Activated T-cell treated with anti-CD3 and anti-CD28 coated beads, Interleukin-2, amount 50 U/mL, for 48 hours (primary cell): ENCODE data around the gene ACP4.
"Not testable (repeated sequence)": the region's sequence is repeated elsewhere in the genome, so short reads cannot be mapped to it uniquely, and the experiment has no call there.

Source experiments
- DNase-seq, 2 experiments: peaks; one replicate each; pipeline ENCODE4 v3.0.0-alpha.2; 2020

The ACP4 gene

GRCh38 chr19:50797781-50798658 is 7.8 kb downstream of the ACP4 start:
- peak in 1 of 2 experiments; percentile 41 for DNase-seq

DNA sequence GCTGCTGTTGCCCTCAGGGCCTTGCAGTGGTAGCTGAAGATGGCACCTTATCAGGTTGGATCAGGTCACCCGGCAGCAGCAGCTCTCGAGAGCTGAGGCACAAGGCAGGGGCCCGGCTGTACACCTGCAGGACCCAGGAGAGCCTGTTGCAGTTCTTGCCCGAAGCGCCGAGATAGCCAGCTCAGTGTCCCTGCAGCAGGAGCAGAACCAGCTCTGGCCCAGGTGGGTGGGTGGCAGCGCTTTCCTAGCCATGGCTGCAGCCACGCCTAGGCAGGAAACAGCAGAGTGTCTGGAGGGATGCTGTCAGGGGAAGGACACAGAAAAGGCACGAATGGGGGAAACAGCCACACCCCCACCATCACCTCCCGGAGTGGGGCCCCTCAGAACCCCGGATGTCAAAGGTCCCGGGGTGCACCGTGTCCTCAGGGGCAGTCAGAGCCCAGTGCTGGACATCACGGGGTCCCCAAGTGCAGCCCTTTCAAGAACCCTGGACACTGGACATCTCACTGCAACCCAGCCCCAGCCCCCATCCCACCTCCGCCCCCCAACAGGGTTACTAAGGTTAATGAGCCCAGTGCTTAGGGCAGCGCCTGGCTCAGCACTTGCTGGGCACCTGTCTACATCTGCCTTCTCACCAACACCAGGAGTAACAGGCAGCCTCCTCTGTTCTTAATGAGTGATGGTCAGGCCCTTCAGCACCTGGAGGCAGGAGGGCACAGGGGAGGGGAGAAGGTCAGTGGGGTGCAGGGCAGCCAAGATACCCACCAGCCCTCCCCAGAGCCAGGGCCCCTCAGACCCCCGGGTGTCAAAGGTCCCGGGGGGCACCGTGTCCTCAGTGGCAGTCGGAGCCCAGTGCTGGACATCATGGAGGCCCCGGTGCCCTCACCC is 8.7 kb downstream of the ACP4 start:
- DNase-seq: no peak

GRCh38 chr19:50799547-50799851 is 9.3 kb downstream of the ACP4 start:
- no peak for DNase-seq

GRCh38 chr19:50801107-50801506 is 10.9 kb downstream of the ACP4 start:
- no peak for DNase-seq

DNA sequence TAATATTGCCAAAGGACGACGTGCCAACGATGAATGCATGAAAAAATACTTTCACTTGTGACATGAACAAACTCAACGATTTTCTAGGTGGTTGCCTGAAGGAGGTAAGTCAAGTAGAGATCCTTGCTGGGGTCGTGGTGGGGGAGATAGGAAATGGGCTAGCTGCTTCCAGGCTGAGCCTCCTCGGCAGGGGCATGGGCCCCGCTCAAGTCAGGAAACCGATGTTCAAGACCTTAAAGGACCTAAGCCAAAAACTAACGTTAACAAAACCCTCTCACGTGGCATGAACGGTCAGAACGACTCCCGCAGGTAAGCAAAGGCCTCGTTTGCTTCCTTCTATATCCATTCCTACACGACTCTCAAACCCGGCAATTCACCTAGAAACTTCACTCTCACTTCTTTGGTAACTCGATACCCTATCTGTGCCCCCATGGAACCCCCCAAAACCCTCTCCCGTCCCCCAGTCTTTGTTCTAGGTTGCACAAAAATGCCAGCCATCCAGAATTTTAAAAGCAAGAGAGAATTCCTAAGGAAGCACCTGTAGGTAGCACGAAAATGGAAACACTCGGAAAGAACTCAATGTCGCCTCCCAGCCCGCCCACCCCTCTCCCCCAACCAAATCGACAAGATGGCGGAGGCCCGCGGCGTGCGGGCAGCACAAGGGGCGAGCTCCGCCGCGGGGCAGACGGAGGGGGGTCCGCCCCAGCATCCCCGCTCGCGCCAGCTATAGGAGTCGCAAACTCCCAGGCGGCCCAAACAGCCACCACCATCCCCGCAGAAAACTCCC is 13.6 kb downstream of the ACP4 start:
- DNase-seq: no peak

GRCh38 chr19:50804420-50805272 is 14.4 kb downstream of the ACP4 start:
- peak; percentile 99 for DNase-seq

DNA sequence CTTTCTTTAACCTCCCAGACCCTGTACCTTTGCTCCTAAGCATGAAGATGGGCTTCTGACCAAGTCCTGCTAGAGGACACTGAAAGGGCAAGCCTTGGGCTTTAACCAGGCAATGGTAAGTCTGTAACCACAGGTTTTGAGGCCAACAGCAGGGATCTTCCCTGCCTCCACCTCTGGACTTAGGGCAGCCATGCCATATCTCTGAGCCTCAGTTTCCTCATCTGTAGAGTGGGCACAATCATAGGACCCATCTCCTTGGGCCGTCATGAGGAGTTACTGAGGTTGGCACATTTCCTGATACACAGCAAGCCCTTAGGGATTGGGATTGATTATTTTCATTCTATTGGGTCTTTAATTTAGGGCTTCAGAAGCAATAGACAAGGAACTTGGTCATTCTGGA is 18.6 kb downstream of the ACP4 start:
- DNase-seq: no peak

GRCh38 chr19:50811622-50812238 is 21.5 kb downstream of the ACP4 start:
- DNase-seq: not testable (repeated sequence)

DNA sequence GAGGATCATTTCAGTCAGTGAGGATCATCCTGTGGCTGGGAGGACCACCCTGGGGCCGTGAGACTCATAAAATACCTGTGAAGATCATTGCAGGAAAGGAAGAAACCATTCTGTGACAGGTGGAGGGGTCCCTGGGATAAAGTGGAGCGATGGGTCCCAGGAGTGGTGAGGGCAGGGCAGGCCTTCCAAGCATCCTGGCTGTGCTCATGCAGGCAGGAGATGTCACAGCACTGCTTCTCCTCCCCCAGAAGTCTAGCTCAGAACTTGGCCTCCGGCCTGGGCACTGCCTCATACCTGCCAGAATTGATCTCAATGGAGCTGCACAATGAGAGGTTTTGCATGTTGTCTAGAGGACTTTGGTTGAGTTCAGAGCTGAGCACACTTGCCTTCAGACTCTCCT is 22.3 kb downstream of the ACP4 start:
- no peak for DNase-seq

DNA sequence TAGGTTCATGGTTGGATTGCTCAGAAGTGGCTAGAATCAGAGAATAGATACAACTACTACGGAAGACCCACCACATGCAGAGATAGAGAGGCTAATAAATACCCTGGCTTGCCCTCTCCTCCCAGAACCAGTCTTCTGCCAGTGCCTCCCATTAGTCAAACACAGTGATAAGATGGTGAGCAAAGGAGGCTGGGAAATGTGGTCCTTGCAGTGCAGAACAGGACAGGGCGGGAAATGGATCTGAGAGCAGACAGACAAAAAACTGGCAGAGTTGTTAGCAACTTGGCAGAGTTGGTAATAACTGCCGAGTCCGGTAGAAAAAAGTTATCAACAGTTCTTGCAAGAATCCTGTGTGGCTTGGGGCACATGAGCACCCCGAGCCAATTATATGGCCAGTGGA is 24.7 kb downstream of the ACP4 start:
- DNase-seq: no peak

- DNase-seq: no peak
These were observed 25.2 kb downstream of the ACP4 start for GRCh38 chr19:50815439-50815838.

DNA sequence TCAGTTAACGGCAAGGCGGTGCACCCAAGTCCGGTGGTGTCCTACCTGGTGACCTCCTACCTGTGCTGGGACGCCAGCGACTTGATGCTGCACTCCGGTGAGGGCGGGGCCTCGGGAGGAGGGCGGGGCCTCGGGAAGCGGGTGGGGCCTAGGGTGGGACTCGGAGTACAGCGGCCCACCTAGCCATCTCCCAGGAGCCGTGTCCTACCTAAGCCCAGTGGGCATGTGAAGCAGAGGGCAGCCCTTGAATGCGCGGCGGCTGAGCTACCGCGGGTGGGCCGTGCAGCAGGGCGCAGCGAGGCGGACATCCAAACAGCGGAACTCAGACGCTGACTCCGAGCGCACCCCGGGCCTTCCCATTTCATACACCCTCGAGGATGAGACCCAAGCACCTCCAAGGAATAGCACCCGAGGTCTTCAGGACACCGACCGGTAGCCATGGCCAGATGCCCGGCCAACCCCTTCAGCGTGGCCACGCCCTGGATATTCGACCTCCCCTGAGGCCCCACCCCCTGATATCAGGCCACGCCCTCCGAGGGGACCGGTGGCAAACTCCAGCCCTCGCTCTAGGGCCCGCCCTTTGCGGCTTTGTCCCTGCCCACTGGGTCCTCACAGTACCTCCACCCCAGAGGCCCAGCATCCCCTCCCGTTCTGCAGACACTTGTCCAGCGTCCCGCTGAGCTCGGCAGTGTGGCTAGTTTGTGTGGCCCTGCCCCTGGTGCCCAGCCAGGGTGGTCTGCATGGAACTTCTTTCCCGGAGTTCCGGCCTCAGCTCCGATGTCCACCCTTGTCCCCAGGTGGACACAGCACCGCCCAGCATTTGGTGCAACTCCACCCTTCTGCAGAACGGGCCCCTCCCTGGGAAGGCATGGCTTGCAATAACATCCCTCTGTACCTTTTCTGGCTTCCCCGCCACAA is 28.0 kb downstream of the ACP4 start:
- peak; percentile 80 to 81 for DNase-seq

DNA sequence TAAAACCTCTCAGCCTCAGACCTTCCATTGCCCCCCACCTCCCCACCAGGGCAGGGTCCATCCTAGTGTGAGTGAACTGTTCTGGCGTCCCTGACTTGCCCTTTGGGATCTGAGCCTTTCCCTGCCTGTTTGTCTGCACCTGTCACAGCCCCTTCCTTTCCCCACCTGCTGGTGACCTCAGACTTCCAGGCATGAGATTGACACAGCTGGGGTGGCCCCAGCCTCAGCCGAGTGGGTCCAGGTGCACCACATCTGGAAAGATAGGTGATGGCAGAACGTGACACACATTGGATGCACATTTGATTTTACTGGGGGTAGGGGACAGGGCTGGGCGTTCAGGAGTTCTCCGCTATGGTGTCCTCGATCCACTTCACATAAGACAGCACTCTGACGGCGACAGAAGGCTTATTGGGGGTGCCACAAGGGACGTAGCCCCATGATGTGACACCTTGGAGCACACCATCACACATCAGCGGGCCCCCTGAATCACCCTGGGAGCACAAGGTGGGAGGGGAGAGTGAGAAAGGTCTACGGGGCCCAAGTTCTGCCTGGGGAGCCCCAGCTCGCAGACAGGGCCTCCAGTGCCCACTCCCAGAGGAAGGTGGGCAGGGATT is 28.8 kb downstream of the ACP4 start:
- no peak for DNase-seq

GRCh38 chr19:50819636-50820035 is 29.4 kb downstream of the ACP4 start:
- no peak for DNase-seq

- no peak for DNase-seq
These were observed 29.9 kb downstream of the ACP4 start for GRCh38 chr19:50820086-50820485.

DNA sequence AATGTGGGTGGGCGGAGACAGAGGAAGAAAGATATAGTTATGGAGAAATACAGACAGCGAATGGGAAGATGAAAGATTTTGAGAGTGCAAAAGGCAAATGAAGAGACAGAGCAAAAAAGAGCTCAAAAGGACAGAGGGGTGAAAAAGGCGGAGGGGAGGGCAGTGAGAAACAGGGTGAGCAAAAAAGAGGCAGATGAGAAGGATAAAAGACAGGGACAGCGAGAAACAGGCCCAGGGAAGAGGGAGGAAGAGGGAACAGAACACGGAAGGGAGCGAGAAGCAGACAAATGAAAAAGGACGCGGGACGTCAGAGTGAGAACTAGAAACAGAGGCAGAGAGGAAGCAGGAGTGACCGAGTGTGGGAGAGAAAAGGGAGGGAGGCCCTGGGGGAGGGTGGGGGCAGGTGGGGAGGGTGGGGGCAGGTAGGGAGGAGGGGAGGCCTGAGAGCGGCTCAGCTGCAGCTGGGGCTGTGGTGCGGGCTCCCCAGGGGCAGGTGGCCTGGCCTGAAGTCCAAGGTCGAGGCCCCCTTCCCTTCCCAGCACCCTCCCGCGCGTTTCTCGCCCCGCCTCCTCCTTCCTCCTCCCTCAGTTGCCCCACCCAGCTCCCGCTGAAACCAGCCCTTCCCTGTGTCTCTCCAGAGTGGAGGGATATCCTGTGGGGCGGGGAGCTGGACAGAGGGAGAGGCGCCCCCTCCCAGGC is 30.5 kb downstream of the ACP4 start:
- DNase-seq: no peak

DNA sequence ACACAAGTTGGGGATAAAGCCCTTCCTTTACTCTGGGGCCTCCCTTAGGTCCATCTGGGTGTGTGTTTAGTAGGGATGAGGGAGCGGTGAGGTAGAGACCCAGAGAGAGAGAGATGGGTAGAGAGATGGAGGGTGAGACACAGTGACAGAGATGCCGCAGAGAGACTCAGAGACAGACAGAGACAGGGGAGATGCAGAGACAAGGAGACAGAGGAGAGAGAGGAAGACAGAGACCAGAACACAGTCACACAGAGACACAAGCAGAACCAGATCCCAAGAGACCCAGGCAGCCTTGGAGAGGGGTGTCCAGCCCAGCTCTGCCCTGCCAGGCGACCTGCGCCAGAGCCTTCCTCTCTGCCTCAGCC is 31.0 kb downstream of the ACP4 start:
- no peak for DNase-seq

DNA sequence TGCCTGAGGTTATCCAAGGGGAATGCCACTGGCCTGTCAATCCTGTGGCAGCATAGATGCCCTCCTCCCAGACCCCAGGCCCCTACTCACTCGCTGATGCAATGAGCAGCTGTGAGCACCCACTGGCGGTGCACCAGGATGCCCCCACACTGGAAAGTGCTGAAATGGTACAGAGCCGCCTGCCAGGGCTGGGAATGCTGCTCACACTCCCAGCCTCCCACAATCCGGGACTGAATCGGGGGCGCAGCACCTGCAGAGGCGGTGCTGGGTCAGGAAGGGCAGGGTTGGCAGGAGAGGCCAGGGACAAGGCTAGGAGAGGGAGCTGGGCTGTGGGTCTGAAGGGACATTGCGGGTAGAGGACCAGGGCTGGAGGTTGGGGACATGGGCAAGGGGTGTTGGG is 31.4 kb downstream of the ACP4 start:
- no peak for DNase-seq

DNA sequence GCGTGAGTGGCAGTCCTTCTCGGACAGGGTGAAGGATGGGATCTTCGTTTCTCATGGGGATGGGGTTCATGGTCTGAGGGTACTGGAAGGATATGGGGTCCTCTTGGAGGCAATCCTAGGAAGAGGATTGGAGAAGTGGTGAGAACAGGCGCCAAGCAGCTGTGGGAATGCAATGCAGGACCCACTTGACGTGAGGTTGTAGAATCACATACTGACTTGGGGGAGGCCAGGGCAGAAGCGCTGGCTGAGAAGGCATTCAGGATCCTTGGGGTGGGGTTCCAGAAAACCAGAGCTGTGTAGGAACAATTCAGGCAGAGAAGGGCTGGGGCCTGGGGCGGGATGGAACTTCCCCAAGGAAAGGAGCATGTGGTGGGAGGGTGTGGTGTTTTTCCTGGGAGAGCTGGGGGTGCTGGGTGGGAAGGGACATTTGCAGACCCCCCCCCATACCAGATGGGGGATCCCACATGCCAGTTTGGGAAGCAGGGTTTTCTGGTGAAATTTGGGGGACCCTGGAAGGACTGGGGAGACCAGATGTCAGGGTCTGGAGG is 32.5 kb downstream of the ACP4 start:
- DNase-seq: no peak
